GM12878 (cell line): Measurements from ENCODE around the gene GABRP. TPM values are rescaled to one million over a fixed set of nuclear protein-coding genes. Genes with fewer than 3 reads are reported as not detected.

ENCODE experiments used
- ATAC-seq: fragments of 200-7000 bp; cut with Tn5 transposase; 3 replicates; pipeline ENCODE4 v1.9.1; 2020; ENCODE audit warnings: mild to moderate bottlenecking, moderate library complexity
- BruUV-seq: library from RNA; stranded (reverse); fragments of 400-500 nt; replicated peaks from 2 replicates; lab custom pipeline; 2021; lab: Mats Ljungman, UMichigan
- CTCF ChIA-PET: fragments of 300-600 bp; sonication (Branson Sonifier 250); formaldehyde crosslinking; extraction: SDS; loops from one replicate; lab custom pipeline; 2021; ENCODE audit warnings: inconsistent platforms; lab: Yijun Ruan, JAX
- POLR2A ChIA-PET: fragments of 350-600 bp; formaldehyde crosslinking; extraction: SDS; loops from one replicate; lab custom pipeline; 2021; ENCODE audit warnings: inconsistent platforms; lab: Charles Lee
- RAD21 ChIA-PET: fragments of 300-600 bp; sonication (Branson Sonifier 250); formaldehyde crosslinking; loops from one replicate; lab custom pipeline; 2023; ENCODE audit warnings: antibody characterized with exemption; ENCODE audit not compliant: unreplicated experiment; lab: Charles Lee
- SMC1A ChIA-PET: fragments of 300-600 bp; sonication (Branson Sonifier 250); formaldehyde crosslinking; loops from one replicate; lab custom pipeline; 2023; ENCODE audit not compliant: unreplicated experiment, uncharacterized antibody; lab: Charles Lee
- DNase-seq: peaks from one replicate; pipeline ENCODE4 v3.0.0-alpha.2; 2011; ENCODE audit warnings: low read depth, low spot score
- FAIRE-seq: peaks from 3 replicates; lab custom pipeline; 2011; peaks lifted over from hg19 to GRCh38; lab: Jason Lieb, UNC
- H2AFZ ChIP-seq: 2 replicates; pipeline ENCODE4 v1.6.0; 2011; ENCODE audit warnings: low read depth, low read length, control low read depth; ENCODE audit not compliant: control insufficient read depth
- H3K27ac ChIP-seq: 2 replicates; pipeline ENCODE4 v1.5.1; 2011; ENCODE audit warnings: control low read depth; ENCODE audit not compliant: control insufficient read depth, insufficient read depth
- H3K27me3 ChIP-seq, 2 experiments: replicated peaks in 1 of 2; 2 replicates each; pipeline versions ENCODE4 v1.6.0 to v1.6.1; 2011; ENCODE audit warnings: low read length in 1 of 2; ENCODE audit not compliant: control insufficient read depth in 2 of 2, insufficient read depth in 2 of 2
- H3K36me3 ChIP-seq, 2 experiments: 2 replicates each; pipeline ENCODE4 v1.5.1; 2011; ENCODE audit warnings: low read length in 1 of 2; ENCODE audit not compliant: control insufficient read depth in 2 of 2, insufficient read depth in 2 of 2
- H3K4me1 ChIP-seq: 2 replicates; pipeline ENCODE4 v1.6.1; 2011; ENCODE audit warnings: mild to moderate bottlenecking, low read length, moderate library complexity, mixed read lengths; ENCODE audit not compliant: control insufficient read depth, insufficient read depth
- H3K4me2 ChIP-seq: 2 replicates; pipeline ENCODE4 v1.6.0; 2011; ENCODE audit warnings: control low read depth; ENCODE audit not compliant: control insufficient read depth, insufficient read depth
- H3K4me3 ChIP-seq: fragments of 200-600 bp; sonication (generic); 2 replicates; pipeline ENCODE4 v1.5.1; 2016
- H3K79me2 ChIP-seq: 2 replicates; pipeline ENCODE4 v1.6.0; 2011; ENCODE audit warnings: low read length; ENCODE audit not compliant: control insufficient read depth, insufficient read depth
- H3K9ac ChIP-seq: 2 replicates; pipeline ENCODE4 v1.8.0; 2011; ENCODE audit warnings: low read length, control low read depth, mixed read lengths; ENCODE audit not compliant: control insufficient read depth, insufficient read depth
- H3K9me3 ChIP-seq: replicated peaks from 3 replicates; pipeline ENCODE4 v1.5.1; 2011; ENCODE audit warnings: mild to moderate bottlenecking, low read length; ENCODE audit not compliant: control insufficient read depth, insufficient read depth
- H4K20me1 ChIP-seq: 2 replicates; pipeline ENCODE4 v1.6.0; 2011; ENCODE audit not compliant: control insufficient read depth, insufficient read depth
- CHD1 ChIP-seq: IDR thresholded peaks from 2 replicates; pipeline ENCODE4 v1.6.1; 2012; ENCODE audit warnings: low read depth, low read length, improper control_type of control experiment
- DPF2 ChIP-seq: fragments of 450-650 bp; IDR thresholded peaks from 2 replicates; pipeline ENCODE4 v1.6.1; 2017; ENCODE audit warnings: mild to moderate bottlenecking
- EP300 ChIP-seq, 2 experiments: fragments of 150-350 bp in 1 of 2; IDR thresholded peaks; 2 replicates each; pipeline ENCODE4 v1.6.1; 2011 to 2012; ENCODE audit warnings: low read depth in 2 of 2, low read length in 2 of 2, borderline replicate concordance in 1 of 2, improper control_type of control experiment in 1 of 2, inconsistent platforms in 1 of 2; ENCODE audit not compliant: control insufficient read depth in 1 of 2
- FOS ChIP-seq: IDR thresholded peaks from 3 replicates; pipeline ENCODE4 v1.6.1; 2011; ENCODE audit warnings: borderline replicate concordance; ENCODE audit not compliant: insufficient read length; ENCODE audit errors: extremely low read depth
- MYC ChIP-seq: IDR thresholded peaks from 2 replicates; pipeline ENCODE4 v1.6.1; 2011; ENCODE audit warnings: mild to moderate bottlenecking, low read length, moderate library complexity, inconsistent platforms; ENCODE audit not compliant: insufficient read depth, insufficient replicate concordance, insufficient read length, severe bottlenecking
- NBN ChIP-seq: fragments of 450-650 bp; IDR thresholded peaks from 2 replicates; pipeline ENCODE4 v1.6.1; 2016
- RAD21 ChIP-seq: IDR thresholded peaks from 2 replicates; pipeline ENCODE4 v1.6.1; 2011; ENCODE audit warnings: mild to moderate bottlenecking, low read depth, low read length, moderate library complexity; ENCODE audit not compliant: insufficient read depth
- RELA ChIP-seq: fragments of 450-650 bp; IDR thresholded peaks from 2 replicates; pipeline ENCODE4 v1.8.0; 2014; ENCODE audit warnings: borderline replicate concordance; ENCODE audit not compliant: partially characterized antibody
- SMAD5 ChIP-seq: IDR thresholded peaks from 2 replicates; pipeline ENCODE4 v1.6.1; 2016; ENCODE audit warnings: antibody characterized with exemption, low read depth
- TARDBP ChIP-seq: IDR thresholded peaks from 2 replicates; pipeline ENCODE4 v1.6.1; 2016; ENCODE audit warnings: borderline replicate concordance
- ZBTB33 ChIP-seq: fragments of 450-650 bp; IDR thresholded peaks from 2 replicates; pipeline ENCODE4 v1.6.1; 2017; ENCODE audit warnings: mild to moderate bottlenecking
- ZZZ3 ChIP-seq: IDR thresholded peaks from 2 replicates; pipeline ENCODE4 v1.6.1; 2011; ENCODE audit warnings: low read depth; ENCODE audit not compliant: control insufficient read depth, insufficient read length
- WGBS: methylation state at CpG from one replicate; pipeline ENCODE4 v1.1.6; 2016; ENCODE audit warnings: low lambda C conversion rate; ENCODE audit not compliant: insufficient replicate concordance, insufficient coverage; ENCODE audit errors: missing lambda C conversion rate; 5-methylcytosine and 5-hydroxymethylcytosine counted together
- in situ Hi-C: fragments of 300-500 bp; cut with MboI; formaldehyde crosslinking; loops from 9 replicates; pipeline ENCODE4 v1.14.3; 2018; ENCODE audit warnings: mixed read lengths
- intact Hi-C: fragments of 100-400 bp; cut with micrococcal nuclease; formaldehyde crosslinking; loops from one replicate; pipeline ENCODE4 v1.14.2; 2022; ENCODE audit not compliant: unreplicated experiment
- polyA plus RNA-seq, 11 experiments: library from polyadenylated mRNA; depleted of rRNA in 4 of 11; unstranded in 6 of 11; stranded (reverse) in 5 of 11; fragments of >200 nt; fragmentation: Nextera tagmentation in 4 of 11; fragmentation: Illumina TruSeq in 1 of 11; extraction: Ambion mirVana in 4 of 11; extraction: Trizol in 1 of 11; gene quantifications; 1 replicate in 1 of 11; 2 replicates in 10 of 11; pipeline versions ENCODE4 v1.2.1 to v1.2.3, GENCODE V29; 2011 to 2016; ENCODE audit warnings: inconsistent platforms in 2 of 11, missing spikeins in 2 of 11, low read depth in 1 of 11
- total RNA-seq, 4 experiments: library from RNA; depleted of rRNA in 3 of 4; stranded (reverse); fragments of >200 nt in 3 of 4; fragmentation: Illumina TruSeq in 1 of 4; extraction: Trizol in 1 of 4; gene quantifications; 2 replicates each; pipeline versions ENCODE4 v1.2.1 to v1.2.3, GENCODE V29; 2013 to 2021
- TF ChIP-seq, protein P1 (sequence below): IDR thresholded peaks from 2 replicates; pipeline ENCODE4 v1.6.1; 2012; ENCODE audit warnings: improper control_type of control experiment, low read depth, low read length; ENCODE audit not compliant: insufficient replicate concordance

The GABRP gene
- total and polyA plus RNA-seq, 10 of the 15 experiments (the other 5 are each of a cell fraction or from before 2014, with no cell fraction given) = 0.04 TPM; not detected in 9

DNA sequence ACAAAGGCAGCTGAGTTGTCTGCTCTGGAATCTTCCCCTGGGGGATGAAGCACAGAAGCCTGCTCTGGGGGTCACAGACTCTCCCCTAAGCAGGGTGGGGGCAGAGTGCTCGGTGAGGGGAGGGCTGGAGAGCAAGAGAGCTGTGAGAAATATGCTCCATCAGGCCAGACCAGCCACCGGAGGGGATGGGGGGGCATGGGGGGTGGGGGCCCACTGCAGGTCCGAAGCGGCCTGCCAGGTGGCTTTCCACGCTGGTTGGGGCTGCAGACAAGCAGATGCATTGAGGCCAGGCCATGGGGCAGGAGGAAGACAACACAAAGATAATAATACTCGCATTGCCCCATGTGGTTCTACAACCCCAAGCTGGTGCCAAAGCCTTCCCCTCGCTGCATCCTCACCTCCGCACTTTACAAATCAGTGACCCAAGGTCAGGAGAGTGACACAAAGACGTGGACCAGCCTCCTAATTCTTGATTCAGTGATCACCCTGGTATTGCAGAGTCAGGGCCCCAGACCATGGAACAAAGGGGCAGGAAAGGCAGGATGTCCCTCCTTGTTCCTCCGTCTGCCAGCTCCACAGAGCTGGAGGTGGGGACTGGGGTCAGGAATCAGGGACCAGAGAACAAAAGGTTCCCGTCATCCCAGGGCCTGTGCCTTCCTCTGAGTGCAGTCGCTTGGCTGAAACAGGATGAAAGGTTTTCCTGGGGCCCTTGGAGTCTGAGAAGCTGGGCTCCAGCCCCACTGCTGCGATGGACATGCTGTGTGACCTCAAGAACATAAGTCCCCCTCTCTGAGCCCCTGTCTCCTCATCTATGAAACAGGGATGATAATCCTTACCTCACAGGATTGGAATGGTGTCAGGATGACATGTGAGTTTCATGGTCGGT lies 37.2 kb upstream of the GABRP start:
- H3K79me2 ChIP-seq = no peaks in the 10 kb centered on the region
- DNase-seq = no peak
- no peak overlapping the region for H2AFZ ChIP-seq
- FAIRE-seq = no peak
- WGBS = 30% methylated on average over 11 of the region's 14 CpGs
- no TSS peak for BruUV-seq
- no peak for TF ChIP-seq EP300 (IDR thresholded peaks at IDR 0.05; ENCODE audit: borderline replicate concordance in 1 of 2, control insufficient read depth in 1 of 2, low read depth in 2 of 2, low read length in 2 of 2)
- no peak for TF ChIP-seq FOS
- TF ChIP-seq RAD21 = no peak
- no peak for TF ChIP-seq NBN
- no peak for TF ChIP-seq TARDBP
- TF ChIP-seq RELA = no peak
- TF ChIP-seq MYC = no peak
- TF ChIP-seq ZZZ3 = no peak
- TF ChIP-seq SMAD5 = no peak
- TF ChIP-seq ZBTB33 = no peak
- TF ChIP-seq, protein P1, sequence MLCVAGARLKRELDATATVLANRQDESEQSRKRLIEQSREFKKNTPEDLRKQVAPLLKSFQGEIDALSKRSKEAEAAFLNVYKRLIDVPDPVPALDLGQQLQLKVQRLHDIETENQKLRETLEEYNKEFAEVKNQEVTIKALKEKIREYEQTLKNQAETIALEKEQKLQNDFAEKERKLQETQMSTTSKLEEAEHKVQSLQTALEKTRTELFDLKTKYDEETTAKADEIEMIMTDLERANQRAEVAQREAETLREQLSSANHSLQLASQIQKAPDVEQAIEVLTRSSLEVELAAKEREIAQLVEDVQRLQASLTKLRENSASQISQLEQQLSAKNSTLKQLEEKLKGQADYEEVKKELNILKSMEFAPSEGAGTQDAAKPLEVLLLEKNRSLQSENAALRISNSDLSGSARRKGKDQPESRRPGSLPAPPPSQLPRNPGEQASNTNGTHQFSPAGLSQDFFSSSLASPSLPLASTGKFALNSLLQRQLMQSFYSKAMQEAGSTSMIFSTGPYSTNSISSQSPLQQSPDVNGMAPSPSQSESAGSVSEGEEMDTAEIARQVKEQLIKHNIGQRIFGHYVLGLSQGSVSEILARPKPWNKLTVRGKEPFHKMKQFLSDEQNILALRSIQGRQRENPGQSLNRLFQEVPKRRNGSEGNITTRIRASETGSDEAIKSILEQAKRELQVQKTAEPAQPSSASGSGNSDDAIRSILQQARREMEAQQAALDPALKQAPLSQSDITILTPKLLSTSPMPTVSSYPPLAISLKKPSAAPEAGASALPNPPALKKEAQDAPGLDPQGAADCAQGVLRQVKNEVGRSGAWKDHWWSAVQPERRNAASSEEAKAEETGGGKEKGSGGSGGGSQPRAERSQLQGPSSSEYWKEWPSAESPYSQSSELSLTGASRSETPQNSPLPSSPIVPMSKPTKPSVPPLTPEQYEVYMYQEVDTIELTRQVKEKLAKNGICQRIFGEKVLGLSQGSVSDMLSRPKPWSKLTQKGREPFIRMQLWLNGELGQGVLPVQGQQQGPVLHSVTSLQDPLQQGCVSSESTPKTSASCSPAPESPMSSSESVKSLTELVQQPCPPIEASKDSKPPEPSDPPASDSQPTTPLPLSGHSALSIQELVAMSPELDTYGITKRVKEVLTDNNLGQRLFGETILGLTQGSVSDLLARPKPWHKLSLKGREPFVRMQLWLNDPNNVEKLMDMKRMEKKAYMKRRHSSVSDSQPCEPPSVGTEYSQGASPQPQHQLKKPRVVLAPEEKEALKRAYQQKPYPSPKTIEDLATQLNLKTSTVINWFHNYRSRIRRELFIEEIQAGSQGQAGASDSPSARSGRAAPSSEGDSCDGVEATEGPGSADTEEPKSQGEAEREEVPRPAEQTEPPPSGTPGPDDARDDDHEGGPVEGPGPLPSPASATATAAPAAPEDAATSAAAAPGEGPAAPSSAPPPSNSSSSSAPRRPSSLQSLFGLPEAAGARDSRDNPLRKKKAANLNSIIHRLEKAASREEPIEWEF = no peak
- TF ChIP-seq DPF2 = no peak
- no peak for TF ChIP-seq CHD1
- CTCF ChIA-PET = interaction anchor here (0.8 to 7.3 kb wide), 8 partner anchors 22 to 597 kb away, joined by 3 to 106 read pairs (median 6); no protein-coding TSS in a partner anchor
- H3K36me3 ChIP-seq = no peaks in the 10 kb centered on the region
- H3K9ac ChIP-seq = no peak overlapping the region
- no peak; the same call in 2 of the 3 replicates for ATAC-seq
- H3K9me3 ChIP-seq = no peaks in the 10 kb centered on the region
- POLR2A ChIA-PET = no interaction called here
- no peak overlapping the region for H3K27ac ChIP-seq
- in situ Hi-C loops (loop anchor here (5.0 kb wide), 1 partner anchor 596 kb away; no protein-coding TSS in a partner anchor), intact Hi-C loops (loop anchor here (2.0 to 10.0 kb wide), 2 partner anchors 150 to 458 kb away; no protein-coding TSS in a partner anchor)
- no peaks in the 10 kb centered on the region for H3K4me1 ChIP-seq
- SMC1A ChIA-PET = interaction anchor here (0.6 to 2.4 kb wide), 5 partner anchors 10 to 108 kb away, joined by 3 to 13 read pairs (median 3); no protein-coding TSS in a partner anchor
- H3K27me3 ChIP-seq = peaks cover 2 to 13% of the 10 kb centered on the region in 2 experiments; a peak in 3 of 4 replicates
- no peaks in the 10 kb centered on the region for H4K20me1 ChIP-seq
- RAD21 ChIA-PET = interaction anchor here (1.0 to 5.5 kb wide), 5 partner anchors 44 to 596 kb away, joined by 3 to 44 read pairs (median 5); no protein-coding TSS in a partner anchor
- H3K4me3 ChIP-seq = no peak overlapping the region
- no peak overlapping the region for H3K4me2 ChIP-seq
